GM19324 (cell line): ENCODE data around the gene DLX4.

Experiments
- ATAC-seq: cut with Tn5 transposase; IDR thresholded peaks from one replicate; pipeline ENCODE4 v1.9.1; 2021; ENCODE audit warnings: mild to moderate bottlenecking, moderate library complexity; ENCODE audit not compliant: unreplicated experiment, low FRiP score

The DLX4 gene

DNA sequence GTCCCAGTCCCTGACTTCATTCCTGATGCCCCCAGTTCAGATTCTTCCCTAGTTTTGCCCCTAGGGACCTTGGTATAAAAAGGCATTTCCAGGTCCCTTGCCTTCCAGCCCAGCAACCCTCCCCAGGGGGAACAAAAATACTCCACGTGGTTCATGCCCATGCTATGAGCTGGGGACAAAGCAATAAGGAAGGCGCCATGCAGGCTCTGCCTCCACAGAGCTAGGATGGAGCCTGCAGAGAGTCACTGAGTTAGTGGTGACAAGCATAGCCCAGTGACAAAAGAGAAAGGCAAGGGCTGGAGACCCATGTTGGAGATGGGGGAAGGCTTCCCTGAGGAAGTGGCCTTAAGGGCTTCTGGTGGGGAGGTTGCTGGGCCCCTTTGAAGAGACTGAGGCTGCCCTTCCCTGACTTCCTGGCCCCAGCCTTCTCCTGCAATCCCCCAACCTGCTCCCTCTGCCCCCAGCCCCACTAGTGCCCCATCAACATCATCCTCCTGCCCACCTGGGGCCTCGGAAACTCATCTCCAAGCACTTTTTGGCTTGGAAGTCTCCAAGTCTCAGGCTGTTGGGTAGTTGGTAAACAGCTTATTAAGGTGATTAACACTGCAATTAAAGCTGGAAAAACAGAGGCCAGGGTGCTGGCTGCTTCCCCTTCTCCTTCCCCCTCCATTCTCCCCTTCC lies 16.5 kb downstream of the DLX4 start:
- no peak for ATAC-seq

DNA sequence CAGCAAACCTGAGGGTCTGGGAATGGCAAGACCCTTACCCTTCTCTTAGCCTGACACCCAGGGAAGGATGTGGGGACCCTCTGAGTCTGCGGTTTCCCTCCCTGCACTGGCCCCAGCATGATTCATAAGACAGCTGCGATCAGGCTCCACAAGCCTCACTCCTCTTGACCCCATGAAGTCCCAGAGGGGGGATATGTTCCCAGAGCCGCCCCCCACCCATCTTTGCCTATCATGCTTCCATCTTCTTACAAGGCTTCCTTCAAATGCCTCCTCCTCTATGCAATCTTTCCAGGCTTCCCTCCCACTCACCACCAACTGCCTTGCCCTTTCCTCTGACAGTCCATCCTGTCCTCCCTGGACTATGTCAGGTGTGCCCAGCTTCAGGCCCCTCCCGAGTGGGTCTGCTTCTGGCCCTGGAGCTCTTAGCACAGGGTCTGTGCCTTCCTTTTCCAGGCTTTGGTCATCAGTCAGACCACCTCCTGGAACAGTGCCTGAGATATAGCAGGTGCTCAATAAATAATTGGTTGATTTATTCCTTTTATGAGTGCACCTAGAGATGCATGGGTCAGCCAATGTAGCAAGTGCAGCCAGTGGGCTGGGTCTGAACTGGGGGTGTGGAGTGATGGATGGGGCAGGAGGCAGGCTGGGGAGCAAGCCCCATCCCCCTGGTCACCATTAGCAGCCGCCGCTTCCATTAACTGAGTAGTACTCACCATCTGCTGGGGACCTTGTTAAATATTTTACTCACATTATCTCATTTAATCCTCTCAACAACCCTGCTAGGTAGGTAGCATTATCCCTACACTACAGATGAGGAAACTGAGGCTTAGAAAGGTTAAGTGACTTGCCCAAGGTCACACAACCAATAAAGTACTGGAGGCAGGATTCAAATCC lies 17.7 kb downstream of the DLX4 start:
- no peak for ATAC-seq

DNA sequence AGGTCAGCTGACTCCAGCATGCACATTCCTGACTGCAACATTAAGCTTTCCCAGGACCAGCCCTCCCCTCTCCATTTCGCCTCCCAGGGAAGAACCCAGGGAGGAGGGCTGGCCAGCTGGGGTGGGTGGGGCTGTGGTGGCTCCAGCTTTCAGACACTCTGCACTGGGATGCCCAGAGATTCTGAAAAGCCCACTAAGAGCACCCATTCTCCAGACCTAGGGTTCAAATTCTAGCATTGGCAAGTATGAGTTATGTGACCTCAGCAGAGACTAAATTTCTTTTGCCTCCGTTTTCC lies 18.2 kb downstream of the DLX4 start:
- ATAC-seq, result no peak

DNA sequence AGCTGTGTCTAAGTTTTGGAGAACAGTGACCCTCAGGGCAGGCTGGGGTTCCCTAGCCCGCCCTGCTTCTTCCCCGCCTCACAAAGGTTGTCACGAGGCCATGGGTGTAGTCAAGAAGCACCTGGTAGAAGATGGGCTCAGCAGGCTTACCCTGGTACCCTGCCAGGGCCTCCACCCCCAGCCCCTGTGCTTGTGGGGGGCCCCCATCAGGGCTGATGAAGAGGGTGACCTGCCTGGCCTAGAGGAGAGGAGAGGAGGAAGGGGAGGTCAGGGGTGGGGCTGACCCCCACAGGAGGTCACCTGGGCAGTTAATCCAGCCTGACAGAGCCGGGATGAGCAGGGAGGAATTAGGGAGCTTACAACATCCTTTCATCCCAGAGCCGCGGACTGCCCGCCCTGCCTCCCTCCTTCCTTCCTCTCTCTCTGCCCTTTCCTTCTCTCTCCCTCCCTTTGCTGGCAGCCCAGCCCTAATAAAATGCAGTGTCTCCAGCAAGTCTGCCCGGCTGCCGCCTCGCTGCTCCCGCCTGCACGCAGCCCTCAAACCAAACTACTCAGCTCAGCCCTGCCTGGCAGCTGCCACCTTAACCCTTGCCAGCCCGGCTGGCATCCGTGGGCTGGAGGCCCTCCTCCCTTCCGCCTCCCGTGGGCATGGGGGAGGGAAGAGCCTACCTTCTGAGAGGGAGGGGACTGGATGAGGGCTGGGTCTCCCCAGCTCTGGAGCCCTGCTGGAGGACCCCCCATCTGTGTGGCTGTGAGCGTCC lies 18.9 kb downstream of the DLX4 start:
- no peak for ATAC-seq

DNA sequence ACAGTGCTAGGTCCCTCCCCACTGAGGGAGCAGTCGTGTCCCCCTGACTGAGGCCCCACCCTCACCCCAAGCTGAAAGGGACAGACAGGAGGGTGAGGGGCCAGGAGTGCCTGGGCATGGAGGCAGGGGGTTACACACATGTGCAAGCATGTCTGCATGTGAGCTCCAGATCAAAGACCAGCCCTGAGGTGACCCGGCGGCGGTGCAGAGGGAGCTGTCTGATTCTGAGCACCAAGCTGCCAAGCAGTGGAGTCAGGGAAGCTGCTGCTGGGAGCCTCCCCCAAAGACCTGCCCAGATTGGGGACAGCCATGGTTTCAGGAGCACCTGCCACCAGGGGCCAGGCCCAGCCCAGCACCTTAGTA lies 20.5 kb downstream of the DLX4 start:
- no peak for ATAC-seq

DNA sequence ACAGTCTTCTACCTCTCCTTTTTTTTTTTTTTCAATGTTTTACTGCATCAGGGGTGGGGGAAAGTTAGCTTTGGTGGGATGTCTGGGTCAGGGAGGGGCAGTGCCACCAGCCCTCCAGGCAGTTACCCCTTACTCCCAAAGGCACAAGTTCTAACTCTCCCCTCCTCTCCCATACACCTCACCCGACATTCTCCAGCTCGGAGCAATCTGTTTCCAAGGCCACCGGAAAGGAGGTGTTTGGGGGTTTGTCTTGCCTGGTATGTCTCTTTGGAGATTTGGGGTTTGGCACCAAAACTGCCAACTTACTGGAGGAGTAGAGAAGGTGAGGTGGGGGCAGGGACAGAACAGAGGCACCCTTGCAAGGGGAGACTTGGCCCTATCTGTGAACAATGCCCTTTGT lies 21.3 kb downstream of the DLX4 start:
- ATAC-seq, result no peak

DNA sequence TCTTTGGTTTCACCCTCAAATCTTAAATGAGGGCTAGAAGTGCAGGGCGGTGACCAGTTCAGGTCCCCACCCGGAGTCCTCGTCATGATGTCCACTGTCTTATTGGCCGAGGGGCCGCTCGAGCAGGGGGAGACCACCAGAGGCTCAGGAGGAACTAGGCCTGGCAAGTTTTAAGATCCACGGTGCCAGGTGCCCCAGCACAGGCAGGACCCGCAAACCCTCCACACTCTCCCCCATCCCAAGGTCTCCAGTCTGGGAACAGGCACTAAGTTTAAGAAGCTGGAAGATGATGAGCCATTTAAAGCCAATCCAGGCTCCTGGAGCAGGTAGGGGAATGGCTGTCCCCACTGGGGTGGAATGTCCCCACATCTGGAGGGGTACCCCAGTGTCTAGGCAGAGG lies 21.9 kb downstream of the DLX4 start:
- ATAC-seq, result no peak

DNA sequence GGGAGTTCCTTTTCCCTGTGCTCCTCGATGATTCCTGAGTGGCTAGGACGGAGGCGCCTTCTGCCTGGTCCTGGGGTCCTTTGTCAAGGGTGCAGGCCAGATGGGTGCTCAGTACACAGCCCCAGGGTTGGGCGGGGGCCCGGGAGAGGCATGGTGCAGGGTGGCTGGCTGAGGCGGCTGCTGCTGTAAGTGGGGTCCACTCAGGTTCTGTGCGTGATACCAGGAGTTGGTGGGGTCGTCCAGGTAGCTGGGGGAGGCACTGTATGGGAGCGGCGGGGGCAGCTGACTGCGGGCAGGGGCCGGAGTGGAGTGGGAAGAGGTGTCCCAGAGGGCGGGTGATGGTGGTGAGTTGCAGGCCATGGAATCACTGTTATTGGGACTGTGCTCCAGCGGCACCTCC lies 22.4 kb downstream of the DLX4 start:
- ATAC-seq, result no peak

DNA sequence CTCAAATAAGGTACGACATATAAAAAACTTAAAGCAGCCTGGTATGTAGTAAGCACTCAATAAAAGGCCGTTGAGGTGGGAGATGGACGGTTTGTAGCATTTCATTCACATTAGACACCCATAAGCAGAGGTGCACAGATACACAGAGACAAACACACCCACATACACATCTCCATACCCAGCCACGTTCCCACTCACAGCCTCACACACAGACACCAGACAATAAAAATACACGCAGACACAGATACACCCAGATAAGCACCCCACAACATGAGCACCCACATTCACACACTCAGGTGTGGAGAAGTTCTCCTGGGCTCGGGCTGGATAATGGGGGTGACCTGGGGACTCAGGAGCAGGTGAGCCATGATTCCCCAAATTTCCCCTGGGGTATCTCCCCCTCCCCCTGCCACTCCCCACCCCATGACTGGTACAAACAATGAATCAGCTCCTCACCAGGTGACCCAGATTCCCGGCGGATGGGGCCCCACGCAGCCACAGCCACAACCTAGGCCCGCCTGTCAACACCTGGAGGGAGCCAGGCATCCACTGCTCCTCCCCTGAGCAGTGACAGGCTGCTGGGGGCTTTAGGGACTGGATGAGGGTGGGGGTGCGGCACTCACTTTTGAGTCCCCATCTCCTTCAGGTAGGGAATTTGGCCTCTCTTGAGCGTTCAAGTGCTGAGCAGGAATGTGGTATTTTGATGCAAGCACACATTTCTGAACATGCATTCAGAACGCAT lies 23.4 kb downstream of the DLX4 start:
- ATAC-seq, result no peak

DNA sequence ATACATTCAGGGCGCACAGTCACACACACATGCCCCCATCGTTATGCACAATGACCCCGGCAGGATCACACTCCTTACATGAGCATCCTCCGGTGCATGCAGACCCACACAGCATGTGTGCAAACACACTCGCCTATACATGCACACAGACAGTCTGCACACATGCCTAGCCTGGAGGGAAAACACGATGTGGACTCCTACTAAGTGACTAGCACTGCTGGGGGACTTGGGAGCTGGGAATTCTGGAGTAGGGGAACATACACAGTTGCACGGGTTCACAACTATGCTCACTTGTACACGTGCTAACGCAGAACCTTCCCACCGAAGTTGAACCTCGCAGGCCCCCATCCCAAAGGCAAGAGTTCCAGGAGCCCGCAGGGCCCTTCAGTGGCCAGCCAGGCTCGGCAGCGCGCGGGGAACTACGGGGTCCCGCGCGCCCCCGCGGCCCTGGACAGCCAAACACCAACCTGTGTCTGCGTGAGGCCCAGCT lies 24.0 kb downstream of the DLX4 start:
- ATAC-seq, result no peak

DNA sequence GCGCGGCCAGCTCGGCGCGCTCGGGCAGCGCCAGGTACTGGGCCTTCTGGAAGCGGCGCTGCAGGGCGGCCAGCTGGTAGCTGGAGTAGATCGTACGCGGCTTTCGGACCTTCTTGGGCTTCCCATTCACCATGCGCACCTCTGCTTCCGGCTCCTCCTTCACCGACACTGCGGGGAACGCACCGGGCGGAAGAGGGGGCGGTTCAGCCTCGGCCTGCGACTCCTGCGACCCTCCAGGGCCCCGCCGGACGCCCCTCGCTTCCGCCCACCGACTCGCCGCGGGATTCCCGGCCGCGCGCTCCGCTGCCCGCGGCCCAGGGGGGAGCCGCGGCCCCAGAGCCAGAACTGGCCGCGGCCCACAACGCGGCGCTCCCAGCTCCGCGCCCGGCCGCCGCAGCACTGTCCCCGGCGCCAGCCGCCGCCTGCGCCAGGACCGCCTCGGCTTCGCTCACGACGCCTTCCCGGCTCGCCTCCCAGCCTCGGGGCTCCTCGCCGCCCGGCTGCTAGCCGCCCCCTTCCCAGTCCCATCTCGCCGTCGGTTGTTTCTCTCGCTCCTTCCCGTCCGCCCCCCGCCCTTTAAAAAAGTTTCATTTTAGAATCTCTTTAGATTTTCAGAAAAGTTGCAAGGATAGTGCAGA lies 24.6 kb downstream of the DLX4 start:
- ATAC-seq, result no peak

DNA sequence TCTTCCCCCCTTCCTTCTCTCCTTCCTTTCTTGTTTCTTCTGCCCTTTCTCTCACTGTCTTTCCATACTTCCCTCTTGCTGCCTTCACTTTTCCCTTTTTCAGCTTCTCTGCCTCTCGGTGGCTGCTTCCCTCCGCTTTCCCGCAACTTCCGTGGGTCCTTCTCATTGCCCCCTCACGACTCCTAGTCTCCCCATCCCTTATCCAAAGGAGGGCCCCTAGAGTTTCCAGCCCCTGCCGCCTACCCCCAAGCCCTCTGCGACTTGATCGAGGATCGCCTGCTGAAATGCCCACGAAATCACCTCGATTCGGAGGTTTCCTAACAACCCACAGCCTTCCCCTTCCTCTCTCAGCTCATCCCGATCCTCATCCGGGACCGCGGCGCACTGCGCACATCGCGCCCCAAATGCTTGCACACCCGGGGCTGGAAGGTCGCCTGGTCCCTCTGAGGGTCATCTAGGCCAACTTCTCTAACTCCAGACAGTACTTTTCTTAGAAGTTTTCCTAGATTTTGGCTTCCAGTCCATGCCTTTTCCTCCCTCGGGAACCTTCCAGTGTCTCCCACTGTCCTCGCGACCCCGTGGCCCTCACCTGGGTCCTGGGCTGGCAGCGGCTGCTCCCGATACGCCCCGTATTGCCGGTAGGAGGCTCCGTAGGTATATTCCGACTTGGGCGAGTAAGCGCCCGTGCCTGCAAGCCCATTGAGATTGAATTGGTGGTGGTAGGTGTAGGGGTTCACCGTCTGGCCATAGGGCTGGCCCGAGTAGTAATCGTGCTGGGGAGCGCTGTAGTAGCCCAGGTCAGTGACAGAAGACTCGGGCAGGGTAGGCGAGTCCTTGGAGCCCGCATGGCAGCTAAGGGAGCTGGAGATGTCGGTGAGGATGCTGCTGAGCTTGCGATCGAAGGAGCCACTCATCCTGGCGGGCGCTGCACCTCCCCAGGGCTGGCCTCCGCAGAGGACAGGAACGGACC lies 25.4 kb downstream of the DLX4 start:
- no peak for ATAC-seq

DNA sequence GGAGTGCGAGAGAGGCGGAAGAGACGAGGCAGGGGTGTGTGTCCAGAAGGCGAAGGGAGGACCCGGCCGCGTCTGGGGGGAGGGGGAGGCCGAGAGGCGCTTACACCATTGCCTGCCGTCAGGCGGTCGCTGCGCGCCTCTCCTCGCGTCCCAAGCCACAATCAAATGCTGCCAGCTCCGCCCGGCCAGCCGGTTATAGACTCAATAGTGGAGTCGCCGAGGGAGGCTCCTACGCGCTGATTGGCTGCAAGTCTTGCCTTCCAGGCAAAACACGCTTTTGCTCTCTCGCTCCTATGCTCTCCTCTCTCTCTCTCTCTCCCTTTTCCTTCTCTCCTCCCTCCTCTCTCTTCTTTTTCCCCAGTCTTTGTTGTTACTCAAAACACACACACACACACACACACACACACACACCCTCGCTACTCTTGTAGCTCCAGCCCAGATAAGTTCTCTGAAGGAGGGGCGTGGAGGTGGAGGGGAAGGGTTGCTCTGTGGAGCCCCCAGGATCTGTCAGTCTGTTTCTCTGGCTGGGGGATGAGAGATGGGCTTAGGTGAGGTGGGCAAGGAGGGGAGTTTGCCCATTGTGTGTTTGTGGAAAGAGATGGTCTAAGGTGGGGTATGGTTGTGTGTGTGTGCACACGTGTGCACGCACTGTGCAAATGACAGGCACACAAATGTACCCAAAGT lies 26.2 kb downstream of the DLX4 start, which contains the start of gene DLX3:
DLX3 (minus strand) TSS at position 170 of the 684 bp plus-strand sequence. CDS start 226 bp downstream, outside the sequence.
- ATAC-seq, result no peak

DNA sequence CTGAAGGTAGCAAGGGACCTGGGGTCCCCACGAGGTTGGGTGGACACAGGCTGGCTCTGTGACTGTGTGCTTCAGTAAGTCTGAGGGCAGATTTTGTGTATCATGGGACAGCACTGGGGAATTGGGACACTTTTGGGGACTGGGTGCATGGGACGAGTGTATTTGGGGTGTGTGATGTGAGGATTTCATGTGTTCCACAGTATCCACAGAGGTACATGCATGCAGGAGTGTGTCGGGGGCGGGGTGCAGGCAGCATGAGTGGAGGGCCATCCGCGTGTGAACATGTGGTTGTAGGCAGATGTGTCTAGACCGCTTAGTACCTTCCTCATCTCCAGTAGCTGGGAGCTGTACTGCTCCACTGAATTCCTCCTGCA lies 27.1 kb downstream of the DLX4 start:
- ATAC-seq, result no peak

DNA sequence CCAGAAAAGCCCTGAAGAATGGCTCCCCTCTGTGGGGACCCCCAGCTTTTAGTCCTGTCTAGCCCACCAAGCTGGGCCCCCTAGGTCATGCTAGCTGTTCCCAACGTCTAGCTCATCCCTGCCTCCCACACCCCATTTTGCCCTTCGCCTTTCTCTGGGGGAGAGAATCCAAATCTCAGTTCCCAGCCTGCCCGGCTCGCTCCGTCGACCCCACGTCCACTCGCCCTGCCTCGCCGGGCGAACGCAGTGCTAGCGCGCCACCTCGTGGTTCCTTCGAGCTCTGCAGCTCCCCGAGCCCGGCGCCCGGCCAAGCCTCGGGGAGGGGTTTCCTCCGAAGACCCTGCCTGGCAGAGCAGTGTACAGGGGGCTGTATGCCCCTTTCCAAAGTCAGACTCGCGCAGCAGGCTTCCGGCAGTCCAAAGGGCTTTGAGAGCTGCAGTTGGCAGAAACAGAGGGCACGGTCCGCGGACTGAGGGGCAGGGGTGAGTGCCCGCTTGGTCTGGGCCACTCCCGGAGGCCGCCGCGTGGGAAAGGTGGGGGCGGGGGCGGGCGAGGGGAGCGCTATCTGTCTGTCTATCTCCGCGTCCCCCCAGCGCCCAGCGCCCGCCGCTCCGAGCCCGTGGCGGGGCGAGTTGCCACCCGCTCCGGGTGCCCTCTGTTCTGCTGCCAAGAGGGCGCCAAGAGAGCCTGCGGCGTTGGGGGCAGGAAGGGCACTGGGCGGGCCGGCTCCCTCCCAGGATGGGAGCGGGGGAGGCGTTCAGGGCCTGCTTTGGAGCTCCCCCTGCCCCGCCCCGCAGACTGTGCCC lies 27.7 kb downstream of the DLX4 start:
- no peak for ATAC-seq

DNA sequence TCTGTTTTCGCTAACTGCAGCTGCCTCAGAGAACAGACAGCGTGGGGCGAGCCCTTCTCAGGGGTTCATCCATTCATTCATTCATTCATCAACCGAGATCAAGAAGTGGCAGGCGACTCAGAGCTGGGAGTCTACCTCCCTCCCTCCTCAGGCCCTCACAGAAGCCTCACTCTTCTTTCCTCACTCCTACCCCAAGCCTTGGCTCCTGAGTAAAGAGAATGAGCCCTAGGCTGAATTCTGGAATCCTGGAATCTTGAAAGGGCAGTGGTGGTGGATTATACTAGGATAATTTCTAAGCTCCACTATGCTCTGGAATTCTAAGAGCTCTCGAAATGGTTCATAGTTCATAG lies 28.3 kb downstream of the DLX4 start:
- ATAC-seq, result no peak

DNA sequence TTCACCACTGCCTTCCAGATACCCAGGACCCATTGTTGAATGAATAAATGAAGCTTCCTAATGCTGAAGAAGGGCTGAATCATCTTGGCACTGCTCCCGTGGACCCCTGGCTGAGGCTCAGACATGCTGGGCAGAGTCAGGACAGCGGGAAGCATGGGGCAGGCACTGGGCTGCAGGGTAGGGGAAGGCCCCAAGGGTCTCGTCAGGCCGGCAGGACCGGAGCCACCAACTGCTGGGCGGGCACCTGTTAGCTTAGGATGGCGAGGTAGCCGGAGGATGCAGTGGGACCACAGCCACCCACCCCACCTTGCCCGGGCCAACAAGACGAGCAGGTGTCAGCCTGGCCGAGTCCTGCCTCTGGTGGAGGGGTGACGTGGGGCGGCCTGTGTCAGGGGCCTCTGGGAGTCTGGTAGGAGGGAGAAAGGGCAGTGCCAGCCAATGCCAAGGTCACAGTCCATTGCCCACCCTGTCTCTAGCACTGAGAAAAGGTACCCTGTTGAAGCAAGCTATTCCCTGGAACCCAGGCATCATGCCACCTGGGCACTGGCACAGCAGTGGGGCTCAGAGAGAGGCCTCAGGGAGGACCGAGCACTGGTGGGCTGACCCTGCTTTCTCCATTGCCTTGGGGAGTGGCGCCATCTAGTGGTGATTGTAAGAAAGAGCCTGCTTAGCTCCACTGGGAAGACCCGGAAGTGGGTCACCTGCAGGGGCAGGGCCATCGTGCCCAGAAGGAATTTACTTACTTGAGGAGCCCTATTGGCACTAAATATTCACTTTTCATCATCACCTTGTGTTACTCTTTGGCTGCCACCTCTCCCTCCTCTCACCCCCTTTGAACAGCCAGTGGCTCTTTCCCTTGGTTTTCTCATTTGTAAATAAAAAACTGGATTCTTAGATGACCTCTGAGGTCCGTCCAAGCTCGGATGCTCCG lies 29.0 kb downstream of the DLX4 start:
- peak; percentile 63 for ATAC-seq
